Superior temporal gyrus (tissue), 1 donor: Measurements from ENCODE around the gene SPRY2.
"Not testable (repeated sequence)": the region's sequence is repeated elsewhere in the genome, so short reads cannot be mapped to it uniquely, and the experiment has no call there.

Source experiments
- DNase-seq: peaks from one replicate; pipeline ENCODE4 v3.0.0-alpha.2; 2016; ENCODE audit errors: extremely low spot score

Gene SPRY2

GRCh38 chr13:80341101-80341755 is at the start of gene SPRY2:
SPRY2 (minus strand) TSS chr13:80341126; CDS start chr13:80337705, 3,421 bp downstream.
- peak; percentile 96 for DNase-seq

GRCh38 chr13:80390338-80390737 is 49.4 kb upstream of the SPRY2 start:
- DNase-seq, result no peak

- DNase-seq, result no peak
Measured at GRCh38 chr13:80389073-80390038, 48.4 kb upstream of the SPRY2 start.

- no peak for DNase-seq
Measured at GRCh38 chr13:80388506-80388905, 47.6 kb upstream of the SPRY2 start.

GRCh38 chr13:80386592-80386991 is 45.7 kb upstream of the SPRY2 start:
- no peak for DNase-seq

GRCh38 chr13:80386002-80386401 is 45.1 kb upstream of the SPRY2 start:
- DNase-seq, result no peak

- no peak for DNase-seq
Measured at GRCh38 chr13:80382576-80382975, 41.6 kb upstream of the SPRY2 start.

GRCh38 chr13:80379245-80379644 is 38.3 kb upstream of the SPRY2 start:
- DNase-seq, result no peak

- DNase-seq, result no peak
Measured at GRCh38 chr13:80376554-80376953, 35.6 kb upstream of the SPRY2 start.

- DNase-seq, result no peak
Measured at GRCh38 chr13:80374901-80375300, 34.0 kb upstream of the SPRY2 start.

GRCh38 chr13:80374444-80374843 is 33.5 kb upstream of the SPRY2 start:
- no peak for DNase-seq

GRCh38 chr13:80371840-80372509 is 31.0 kb upstream of the SPRY2 start:
- DNase-seq, result no peak

GRCh38 chr13:80367473-80367872 is 26.5 kb upstream of the SPRY2 start:
- no peak for DNase-seq

- peak; percentile 84 for DNase-seq
Measured at GRCh38 chr13:80363890-80364503, 23.1 kb upstream of the SPRY2 start.

GRCh38 chr13:80362481-80362880 is 21.6 kb upstream of the SPRY2 start:
- no peak for DNase-seq

GRCh38 chr13:80361883-80362327 is 21.0 kb upstream of the SPRY2 start:
- DNase-seq, result peak; percentile 66

GRCh38 chr13:80361298-80361697 is 20.4 kb upstream of the SPRY2 start:
- DNase-seq, result no peak

- no peak for DNase-seq
Measured at GRCh38 chr13:80360453-80360800, 19.5 kb upstream of the SPRY2 start.

GRCh38 chr13:80359778-80360452 is 19.0 kb upstream of the SPRY2 start:
- DNase-seq, result no peak

GRCh38 chr13:80359414-80359777 is 18.5 kb upstream of the SPRY2 start:
- no peak for DNase-seq

GRCh38 chr13:80355496-80356094 is 14.7 kb upstream of the SPRY2 start:
- DNase-seq, result not testable (repeated sequence)
